ENCODE results near the gene PPP1R1C. TPM values are rescaled to one million over a fixed set of nuclear protein-coding genes. Genes with fewer than 3 reads are reported as not detected.

Gene PPP1R1C
- total RNA-seq, 2 experiments from 2014 or later = not detected

DNA sequence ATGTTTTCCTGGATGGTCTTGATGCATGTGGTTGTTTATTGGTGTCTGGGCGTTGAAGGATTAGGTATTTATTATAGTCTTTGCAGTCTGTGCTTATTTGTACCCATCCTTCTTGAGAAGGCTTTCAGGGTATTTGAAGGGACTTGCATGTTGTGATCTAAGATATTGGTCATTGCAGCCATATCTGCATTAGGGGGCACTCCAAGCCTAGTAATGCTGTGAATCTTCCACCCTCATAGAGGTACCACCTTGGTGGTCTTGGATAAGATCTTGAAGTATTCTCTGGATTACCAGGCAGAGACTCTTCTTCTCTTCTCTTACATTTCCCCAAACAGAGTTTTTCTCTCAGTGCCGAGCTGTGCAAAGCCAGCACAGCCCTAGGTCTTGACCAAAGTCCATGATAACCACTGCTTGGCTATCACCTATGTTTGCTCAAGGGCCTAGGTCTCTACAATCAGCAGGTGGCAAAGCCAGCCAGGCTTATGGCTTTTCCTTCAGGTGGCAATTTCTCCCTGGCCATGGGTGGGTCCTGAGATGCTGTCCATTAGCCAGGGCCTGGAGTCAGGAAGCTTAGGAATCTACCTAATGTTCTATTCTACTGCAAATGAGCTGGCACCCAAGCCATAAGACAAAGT lies 15.4 kb upstream of the PPP1R1C start:
- ChIA-PET POLR2A (no interaction called here), CTCF (no interaction called here)

DNA sequence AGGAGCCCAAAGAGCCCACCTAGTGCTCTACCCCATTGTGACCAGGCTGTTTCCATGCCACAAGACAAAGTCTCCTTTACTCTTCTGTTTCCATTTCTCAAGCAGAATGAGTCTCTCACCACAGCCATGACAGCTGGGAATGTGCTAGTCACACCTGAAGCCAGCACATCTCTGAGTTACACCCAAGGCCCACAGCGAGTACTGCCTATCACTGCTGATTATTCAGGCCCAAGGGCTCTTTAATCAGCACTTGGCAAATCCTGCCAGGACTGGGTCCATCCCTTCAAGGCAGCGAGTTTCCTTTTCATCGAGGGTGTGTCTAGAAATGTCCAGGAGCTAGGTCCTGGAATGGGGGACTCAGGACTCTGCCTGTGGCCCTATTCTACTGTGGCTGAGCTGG lies 14.6 kb upstream of the PPP1R1C start:
- CTCF ChIA-PET = interaction anchor here (0.8 kb wide), 1 partner anchor 228 kb away, joined by 3 read pairs; no protein-coding TSS in a partner anchor

DNA sequence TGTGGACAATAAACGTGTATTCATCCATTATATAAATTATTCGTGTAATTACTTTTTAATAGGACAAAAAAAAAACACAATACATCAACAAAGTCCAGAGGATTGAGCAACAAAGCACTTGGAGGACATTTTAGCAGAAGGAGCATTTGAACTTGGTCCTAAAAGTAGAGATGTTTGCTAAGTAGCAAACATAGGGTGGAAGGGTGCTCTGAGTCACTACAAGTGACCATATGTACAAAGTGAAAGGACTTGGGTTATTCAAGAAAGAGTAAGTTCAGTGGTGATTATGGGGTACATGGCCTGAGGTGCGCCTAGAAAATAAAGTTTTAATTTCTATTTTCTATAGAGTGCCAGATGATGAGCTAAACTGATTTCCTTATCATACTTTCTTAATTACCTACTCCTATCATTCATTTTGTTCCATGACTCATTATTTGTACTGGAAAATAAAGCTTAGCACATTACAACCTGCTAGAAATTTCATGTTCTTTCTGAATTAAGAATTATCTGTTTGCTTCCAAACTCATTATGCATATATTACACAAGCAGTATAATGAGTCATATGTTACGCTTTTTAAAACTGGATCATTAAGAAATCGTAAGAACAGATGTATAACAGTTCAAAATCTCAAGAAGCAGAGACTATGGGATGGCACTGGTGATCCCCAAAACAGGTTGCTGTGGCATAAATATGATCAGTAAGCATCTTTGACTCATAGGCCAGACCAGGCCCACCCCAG lies 13.1 kb upstream of the PPP1R1C start:
- ChIA-PET POLR2A (no interaction called here), CTCF (no interaction called here)

More for the DNA sequence above, 14.6 kb upstream of the PPP1R1C start:
- POLR2A ChIA-PET = no interaction called here

DNA sequence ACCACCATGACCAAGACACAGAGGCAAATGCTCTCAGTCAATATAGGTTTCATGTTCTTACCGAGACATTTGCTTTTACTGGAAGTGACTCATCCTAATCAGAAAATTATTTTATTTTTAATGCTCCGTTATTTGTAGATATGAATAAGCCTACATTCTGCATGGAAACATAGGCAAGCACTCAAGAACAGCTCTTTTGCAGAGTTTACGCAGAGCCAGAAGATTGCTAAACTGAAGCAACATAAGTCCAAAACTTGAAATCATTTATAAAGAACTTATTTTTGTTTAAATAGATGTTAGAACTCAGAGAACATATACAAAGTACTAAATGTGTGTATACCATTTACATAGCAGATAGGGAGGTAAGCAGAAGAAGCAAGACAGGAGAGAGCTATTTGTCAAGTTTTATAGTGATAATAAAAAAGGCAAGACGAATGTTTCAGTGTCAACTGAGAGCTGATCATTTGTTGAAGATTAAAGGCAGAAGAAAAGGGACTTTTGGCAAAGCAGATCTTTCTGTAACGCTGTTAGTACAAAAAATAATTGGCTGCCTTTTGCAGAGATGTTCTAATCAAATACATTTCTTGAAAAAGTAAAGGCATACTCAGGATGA lies 12.4 kb upstream of the PPP1R1C start:
- POLR2A ChIA-PET = no interaction called here
- CTCF ChIA-PET = no interaction called here

DNA sequence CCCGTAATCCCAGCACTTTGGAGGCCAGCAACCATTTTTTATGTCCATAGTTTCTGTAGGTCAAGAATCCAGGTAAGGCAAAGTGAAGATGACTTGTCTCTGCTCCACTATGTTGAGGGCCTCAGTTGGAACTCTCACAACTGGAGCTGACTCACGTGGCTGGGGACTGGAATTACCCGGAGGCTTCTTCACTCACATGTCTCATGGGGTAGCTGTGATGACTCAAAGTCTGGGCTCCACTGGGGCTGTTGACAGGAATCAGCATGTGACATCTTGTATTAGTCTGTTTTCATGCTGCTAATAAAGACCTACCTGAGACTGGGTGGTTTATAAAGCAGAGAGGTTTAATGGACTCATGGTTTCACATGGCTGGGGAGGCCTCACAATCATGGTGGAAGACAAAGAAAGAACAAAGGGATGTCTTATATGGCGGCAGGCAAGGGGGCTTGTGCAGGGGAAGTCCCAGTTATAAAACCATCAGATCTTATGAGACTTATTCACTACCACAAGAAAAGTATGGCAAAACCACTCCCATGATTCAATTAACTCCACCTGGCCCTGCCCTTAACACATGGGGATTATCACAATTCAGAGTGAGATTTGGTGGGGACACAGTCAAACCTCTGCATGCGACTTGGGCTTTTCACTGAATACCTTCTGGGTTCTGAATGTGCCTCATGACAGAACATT lies 7.8 kb upstream of the PPP1R1C start:
- POLR2A ChIA-PET = no interaction called here
- CTCF ChIA-PET = no interaction called here

DNA sequence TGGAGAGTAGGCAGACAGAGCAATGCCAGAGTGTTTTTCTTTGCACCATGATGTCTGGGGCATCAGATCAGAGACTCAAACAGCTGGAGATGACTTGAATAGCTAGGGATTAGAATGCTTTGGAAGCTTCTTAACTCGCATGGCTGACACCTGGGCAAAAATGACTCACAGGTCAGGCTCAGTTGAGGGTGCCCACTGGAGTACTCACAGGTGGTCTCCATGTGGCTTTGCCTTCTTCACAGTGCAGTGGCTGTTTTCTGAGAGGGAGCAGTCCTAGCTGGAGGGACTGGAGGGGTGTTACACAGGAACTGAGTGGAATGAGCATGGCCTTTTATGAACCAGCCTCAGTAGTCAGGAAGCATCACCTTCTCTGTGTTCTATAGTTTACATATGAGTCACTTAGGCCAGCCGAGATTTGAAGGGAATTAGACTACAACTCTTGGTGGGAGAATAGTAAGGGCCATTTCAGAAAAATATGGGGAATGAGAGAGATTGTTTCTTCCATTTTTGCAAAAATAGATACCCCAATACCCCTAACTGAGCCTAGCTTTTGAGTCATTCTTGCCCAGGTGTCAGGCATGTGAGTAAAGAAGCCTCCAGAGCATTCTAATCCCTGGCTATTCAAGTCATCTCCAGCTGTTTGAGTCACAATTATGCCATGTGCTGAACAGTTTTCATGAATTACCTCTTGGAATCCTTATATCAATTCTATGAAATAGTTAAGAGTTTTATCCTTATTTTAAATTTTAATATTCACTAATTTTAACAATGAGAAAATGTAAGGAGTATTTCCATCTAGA lies 7.1 kb upstream of the PPP1R1C start:
- CTCF ChIA-PET = no interaction called here
- POLR2A ChIA-PET = no interaction called here

DNA sequence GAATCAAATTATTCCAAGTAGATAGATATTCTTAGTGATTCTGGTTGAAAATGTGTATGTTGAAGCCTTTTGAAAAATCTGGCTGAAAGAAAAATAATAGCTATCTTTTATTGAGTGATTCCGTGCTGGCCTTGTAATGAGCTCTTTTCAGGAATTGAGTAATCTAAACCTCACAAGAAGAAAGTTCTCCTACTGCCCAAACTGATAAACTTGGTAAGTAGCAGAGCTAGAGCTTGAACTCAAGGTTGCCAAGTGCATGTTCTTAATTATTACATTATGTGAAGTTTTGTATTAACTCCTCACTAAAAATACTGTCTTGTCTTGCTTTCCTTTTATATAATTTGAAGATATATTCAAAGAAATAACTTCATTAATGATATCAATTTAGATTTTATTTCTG lies 1.6 kb upstream of the PPP1R1C start:
- POLR2A ChIA-PET = no interaction called here
- CTCF ChIA-PET = no interaction called here

DNA sequence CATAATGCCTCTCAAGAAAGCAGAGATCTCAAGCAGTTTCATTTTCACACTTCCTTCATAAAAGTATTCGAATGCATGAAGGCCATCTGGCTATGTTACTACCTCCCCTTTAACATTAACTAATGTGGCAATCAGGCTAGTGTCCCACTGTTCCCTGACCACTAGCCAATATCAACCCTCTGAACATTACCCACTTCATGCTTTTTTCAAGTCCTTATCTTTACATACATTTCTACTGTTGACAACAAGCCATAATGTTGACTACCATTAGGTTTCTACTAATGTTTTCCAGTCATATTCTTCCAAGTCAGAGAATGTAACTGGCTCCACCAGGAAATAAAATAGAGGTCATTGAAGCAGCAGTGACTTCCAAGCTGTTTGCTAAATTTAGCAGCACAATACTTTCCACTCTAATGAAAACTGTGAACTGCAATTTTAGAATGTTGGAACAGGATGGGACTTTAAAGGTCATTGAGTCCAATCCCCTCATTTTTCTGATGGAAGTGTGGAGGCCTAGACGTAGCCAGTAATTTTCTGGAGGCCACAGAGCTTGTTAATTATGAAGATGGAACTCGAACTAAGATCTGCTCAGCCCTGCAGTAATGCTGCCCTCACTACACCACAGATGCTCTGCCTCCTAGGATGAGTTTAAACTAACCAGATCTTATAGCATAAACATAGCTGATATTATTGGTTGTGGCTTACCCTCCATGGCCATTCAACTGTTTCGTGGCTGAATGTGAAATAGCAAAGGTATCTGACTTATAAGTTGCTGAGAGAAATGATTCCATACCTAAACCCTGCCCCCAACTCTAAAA lies 630 bp upstream of the PPP1R1C start:
- ChIA-PET CTCF (no interaction called here), POLR2A (no interaction called here)

DNA sequence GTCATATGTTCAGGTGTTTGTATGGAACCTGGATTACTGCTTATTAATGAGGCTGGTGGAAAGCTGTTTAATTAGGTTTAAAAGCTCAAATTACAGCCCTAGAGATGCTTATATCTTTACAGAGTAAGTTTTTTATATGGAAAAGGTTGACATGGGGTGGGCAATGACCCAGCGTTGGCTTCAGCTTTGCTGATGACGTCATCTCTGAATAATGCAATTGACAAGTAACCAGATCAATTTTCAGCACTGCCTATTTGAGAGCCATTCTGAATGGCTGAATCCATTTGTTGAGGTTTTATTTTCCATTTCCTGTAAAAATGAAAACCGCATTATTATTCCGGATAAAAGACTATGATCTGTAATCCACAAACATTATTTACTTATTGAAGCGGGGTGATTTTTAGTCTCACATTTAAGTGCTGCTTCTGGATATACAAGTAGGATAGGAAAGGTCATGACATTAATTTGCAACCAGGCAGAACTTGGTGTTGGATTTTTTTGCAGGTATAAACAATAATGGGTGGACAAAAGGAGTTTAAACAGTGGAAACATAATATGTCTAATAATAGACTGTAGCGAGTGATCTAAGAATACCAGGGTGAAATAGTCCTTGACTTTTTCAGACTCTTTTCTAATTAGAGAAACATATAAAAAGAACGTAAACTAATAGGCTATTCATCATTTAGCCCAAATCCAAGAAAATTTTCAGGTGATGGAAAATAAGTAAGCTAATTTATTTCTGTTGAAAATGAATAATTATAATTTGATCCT lies 2.7 kb downstream of the PPP1R1C start:
- ChIA-PET POLR2A (no interaction called here), CTCF (interaction anchor here (0.5 kb wide), 1 partner anchor 742 kb away, joined by 5 read pairs; no protein-coding TSS in a partner anchor)

DNA sequence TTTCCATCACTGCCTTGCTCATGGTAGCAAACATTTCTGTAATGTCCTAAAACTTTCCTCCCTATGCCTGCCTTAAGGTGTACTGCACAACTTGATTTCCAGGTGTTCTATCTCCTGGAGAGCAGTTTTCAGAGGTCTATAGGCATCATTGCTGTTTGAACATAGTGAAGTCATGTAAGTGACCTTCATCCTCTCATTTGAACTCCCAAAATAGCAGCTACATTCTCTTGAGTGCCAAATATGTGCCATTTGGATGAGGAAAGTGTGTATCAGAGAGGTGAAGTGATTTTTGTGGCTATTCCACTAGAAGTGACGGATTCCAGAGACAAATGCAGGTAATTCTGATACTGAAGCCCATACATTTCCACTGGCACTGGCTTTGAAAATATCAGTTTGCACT lies 3.4 kb downstream of the PPP1R1C start:
- CTCF ChIA-PET = no interaction called here

DNA sequence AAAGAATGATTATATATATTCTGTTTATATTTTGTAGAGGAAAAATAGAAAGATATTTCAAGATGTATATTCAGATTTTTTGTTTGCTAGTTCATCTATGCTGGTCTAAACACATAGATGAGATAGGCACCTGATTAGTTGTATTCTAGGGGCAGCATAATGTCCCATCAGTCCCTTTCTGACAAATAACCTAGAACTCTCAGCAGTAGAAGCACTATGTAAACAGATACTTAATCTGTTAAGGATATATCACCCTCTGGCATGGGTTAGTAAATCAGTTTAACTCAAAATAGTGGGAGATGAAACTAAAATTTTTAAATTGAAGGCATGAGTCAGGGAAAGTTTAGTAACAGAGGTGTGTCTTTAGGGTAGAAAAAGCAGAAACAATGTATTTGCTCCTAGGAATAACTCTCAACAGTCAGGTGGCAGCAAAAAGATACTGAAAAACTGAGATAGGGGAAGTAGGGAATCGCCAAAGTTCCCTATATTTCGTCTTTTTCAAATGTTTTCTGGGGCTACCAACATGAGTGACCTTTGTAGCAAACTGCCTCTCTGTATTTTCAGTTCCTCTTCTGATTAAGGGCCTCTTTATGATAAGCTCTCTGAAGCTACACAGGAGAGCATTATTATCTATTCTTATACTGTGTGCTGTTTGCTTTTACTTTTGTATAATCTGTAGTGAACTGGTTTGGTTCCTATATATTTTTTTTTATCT lies 5.7 kb downstream of the PPP1R1C start:
- CTCF ChIA-PET = no interaction called here
- POLR2A ChIA-PET = no interaction called here

More for the DNA sequence above, 3.4 kb downstream of the PPP1R1C start:
- POLR2A ChIA-PET = no interaction called here

DNA sequence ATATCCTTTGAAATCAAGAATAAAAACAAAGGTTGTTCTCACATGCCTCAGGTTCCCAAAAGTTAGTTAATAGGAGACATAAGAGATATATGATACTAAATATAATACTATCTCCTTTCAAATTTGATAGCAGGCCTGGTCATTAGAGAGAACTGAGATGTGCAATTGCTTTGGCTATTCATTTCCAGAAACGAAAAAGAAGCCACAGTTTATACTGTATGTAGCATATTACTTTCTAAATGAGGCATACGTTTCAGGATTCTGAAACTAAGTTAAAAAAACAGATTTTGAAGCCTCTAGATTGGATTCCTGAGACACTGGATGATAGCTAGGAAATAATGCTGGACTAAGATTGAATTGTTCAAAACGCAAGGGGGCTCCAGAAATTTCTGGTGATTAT lies 7.1 kb downstream of the PPP1R1C start:
- ChIA-PET CTCF (no interaction called here), POLR2A (no interaction called here)

DNA sequence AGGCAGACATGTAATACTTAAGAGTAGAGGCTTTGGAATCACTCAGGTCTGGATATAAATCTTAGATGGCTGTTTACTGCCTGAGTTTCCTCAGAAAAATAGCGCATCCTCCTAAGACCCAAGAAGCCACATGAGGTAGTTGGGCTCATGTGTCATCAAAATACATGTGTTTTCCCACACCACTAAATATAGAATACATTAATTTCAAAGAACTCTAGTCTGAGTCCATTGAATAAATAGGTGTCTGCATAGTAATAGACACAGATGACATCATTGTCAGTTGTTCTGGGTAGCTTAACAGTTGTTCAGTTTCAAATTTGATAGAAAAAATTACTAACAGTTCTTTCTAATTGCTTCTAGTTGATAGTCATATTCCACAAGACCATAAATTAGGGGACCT lies 9.6 kb downstream of the PPP1R1C start:
- ChIA-PET POLR2A (no interaction called here), CTCF (no interaction called here)

DNA sequence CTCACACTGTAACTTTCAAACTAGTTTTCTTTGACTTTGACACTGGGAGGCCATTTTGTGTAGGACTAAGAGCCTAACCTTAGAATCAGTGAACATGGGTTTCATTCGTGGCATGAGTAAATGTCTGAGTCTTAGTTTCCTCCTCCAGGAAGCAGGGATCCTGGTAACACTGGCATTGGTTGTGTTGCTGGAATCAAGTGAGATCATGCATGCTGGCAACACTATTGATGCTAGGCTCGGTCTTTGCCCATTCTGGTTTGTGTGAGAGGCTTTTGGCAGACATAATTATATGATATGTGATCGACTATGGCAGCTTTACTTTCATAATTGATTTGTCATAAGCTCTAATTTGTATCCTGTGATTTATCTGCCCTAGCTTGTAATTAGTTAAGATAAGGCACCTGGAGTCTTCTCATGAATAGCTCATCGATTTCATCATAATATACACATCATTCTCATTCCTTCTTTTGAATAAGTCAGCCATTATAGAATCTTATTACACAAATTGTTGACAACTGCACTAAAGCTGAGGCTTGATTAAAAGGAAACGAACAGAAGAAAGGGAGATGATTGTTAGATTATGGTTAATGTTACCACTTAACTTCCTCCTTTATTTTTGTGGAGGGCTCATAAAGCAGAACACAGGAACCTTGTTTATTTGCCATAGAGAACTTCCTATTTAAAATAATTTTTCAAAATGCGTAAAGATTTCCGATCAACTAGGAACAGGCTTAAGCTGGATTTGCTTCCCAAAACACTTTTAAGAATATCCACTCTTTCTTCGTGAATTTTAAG lies 12.6 kb downstream of the PPP1R1C start:
- POLR2A ChIA-PET = no interaction called here
- CTCF ChIA-PET = no interaction called here

DNA sequence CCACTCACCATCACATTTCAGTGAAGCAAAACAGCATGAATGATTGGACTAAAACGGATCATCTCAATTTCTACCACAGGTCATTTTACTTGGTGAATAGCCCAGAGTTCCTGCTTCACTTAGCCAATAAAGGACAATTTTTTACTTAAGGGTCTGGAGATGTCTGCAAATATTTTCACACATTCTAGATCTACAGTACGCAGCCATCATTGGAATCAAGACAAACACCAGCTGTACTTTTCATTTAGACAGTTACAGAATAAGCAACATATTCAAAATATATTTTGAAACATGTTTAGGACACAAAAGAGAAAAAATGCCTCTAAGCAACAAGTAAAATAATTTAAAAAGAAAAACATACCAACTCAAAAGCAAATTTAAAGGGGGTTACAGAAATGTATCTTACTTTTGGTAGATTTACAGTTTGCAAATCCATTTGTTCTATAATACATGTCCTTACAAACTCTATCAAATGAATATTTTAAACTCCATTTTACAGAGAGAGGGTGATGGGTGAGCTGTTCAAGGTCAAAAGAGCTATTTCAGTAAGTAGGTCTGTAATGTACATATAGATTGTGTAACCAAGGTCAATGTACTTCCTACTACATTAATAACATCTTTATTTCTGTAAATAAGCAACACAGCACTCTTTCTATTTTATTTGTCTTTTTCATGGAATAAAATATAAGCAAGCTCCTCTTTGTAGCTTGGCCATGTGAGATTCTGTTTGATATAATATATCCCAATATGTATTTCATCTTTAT lies 13.4 kb downstream of the PPP1R1C start:
- POLR2A ChIA-PET = no interaction called here
- CTCF ChIA-PET = no interaction called here

DNA sequence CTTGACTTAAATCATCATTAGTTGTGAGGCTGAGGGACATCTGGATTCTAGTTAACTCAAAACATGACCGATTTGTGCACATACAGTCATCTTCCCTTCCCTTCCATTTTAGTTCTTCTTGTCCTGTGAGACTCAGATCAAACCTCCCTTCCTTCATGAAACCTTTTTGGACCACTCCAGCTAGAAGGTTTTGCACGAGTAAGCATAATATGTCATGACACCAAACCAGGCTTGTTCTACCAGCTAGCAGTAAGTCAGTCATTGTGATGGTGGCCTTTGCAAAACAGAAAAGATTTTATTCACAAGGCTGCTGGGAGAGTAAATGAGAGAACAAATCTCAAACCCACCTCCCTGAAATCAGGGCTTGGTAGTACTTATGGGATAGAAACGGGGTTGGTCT lies 14.3 kb downstream of the PPP1R1C start:
- ChIA-PET CTCF (no interaction called here), POLR2A (no interaction called here)

All from activated CD8-positive, alpha-beta memory T cell treated with anti-CD3 and anti-CD28 coated beads for 36 hours (primary cell).